ENCODE measurements around the gene MICALL2. TPM values are rescaled to one million over a fixed set of nuclear protein-coding genes. Genes with fewer than 3 reads are reported as not detected.
"Not testable (repeated sequence)": the region's sequence is repeated elsewhere in the genome, so short reads cannot be mapped to it uniquely, and the experiment has no call there.

The MICALL2 gene
- total RNA-seq, 1 donor from 2014 or later = 8.1 TPM

- no peak overlapping the region for H3K4me3 ChIP-seq (ENCODE audit: low read depth, low read length)
- TF ChIP-seq CTCF (conservative IDR thresholded peaks at IDR 0.05; ENCODE audit: low read depth, low read length) = peak; percentile 10
- DNase-seq (ENCODE audit: low read depth) = no peak
Measured at GRCh38 chr7:1448958-1449357, 10.3 kb downstream of the MICALL2 start.

DNA sequence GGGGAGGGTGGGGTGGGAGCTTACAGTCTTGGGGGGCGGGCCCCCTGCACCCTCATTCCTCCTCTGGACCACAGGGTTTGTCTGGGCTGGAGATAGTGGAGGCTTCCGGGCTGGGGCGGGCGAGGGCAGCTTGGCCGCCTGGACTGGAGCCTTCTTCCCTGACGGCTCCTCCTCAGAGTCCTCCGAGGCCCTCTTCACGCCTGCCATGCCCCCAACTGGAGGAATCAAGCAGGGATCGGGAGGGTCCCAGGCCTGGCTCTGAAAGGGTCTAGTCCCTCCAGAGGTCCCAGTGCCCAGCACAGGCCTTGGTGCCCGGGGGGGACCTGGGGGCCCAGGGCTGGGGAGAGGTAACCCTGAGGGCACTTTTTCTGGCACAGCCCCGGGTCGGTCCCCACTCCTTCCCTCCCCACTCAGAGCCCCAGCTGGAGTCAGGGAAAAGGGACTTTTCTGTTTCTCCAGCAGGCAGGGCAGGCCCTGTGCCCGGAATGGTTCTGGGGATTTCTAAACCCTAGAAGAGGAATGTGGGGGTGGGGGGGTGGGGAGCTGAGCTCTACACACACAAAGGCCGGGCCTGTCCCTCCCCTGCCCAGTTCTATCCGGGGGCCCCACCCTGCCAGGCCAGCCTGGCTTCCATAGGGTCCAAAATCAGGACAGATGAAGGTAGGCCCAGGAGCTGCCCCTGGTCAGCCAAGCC, 11.6 kb downstream of the MICALL2 start:
- no peak for TF ChIP-seq CTCF (conservative IDR thresholded peaks at IDR 0.05; ENCODE audit: low read depth, low read length)
- H3K4me3 ChIP-seq (ENCODE audit: low read depth, low read length) = no peak overlapping the region
- no peak for DNase-seq (ENCODE audit: low read depth)

DNA sequence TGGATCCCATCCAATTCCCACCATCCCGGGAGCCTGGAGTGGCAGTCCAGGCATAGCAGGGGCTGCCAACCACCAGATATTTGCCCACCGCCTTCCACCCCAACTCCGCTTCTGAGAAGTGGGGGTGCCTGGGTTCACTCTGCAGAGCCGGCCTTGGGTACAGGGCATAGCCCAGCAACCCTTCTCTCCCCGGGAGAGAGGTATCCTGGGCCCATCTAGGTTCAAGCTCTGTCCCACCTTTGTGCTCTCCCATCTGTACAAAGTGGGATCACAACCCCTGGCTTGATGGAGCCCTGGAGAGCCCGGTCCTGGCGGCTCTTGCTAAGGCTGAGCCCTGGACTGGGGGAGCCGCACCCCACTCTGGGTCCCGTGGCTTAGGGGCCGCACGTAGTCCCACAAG, 12.2 kb downstream of the MICALL2 start:
- no peak overlapping the region for H3K4me3 ChIP-seq (ENCODE audit: low read depth, low read length)
- TF ChIP-seq CTCF (conservative IDR thresholded peaks at IDR 0.05; ENCODE audit: low read depth, low read length) = no peak
- no peak for DNase-seq (ENCODE audit: low read depth)

- H3K4me3 ChIP-seq (ENCODE audit: low read depth, low read length) = no peak overlapping the region
- TF ChIP-seq CTCF (conservative IDR thresholded peaks at IDR 0.05; ENCODE audit: low read depth, low read length) = no peak
- DNase-seq (ENCODE audit: low read depth) = no peak
Measured at GRCh38 chr7:1446620-1447032, 12.6 kb downstream of the MICALL2 start.

DNA sequence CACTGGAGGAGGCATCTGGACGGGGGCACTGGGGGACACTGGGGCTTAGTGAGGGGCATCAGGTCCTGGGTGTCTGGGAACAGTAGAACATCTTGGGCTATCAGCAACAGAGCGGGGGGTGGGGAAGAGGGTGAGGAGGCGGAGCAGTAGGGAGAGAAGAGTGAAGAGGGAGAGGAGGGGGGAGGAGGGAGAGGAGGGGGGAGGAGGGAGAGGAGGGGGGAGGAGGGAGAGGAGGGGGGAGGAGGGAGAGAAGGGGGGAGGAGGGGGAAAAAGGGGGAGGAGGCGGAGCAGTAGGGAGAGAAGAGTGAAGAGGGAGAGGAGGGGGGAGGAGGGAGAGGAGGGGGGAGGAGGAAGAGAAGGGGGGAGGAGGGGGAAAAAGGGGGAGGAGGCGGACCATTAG, 13.2 kb downstream of the MICALL2 start:
- H3K4me3 ChIP-seq (ENCODE audit: low read depth, low read length); DNase-seq (ENCODE audit: low read depth): not testable (repeated sequence)

DNA sequence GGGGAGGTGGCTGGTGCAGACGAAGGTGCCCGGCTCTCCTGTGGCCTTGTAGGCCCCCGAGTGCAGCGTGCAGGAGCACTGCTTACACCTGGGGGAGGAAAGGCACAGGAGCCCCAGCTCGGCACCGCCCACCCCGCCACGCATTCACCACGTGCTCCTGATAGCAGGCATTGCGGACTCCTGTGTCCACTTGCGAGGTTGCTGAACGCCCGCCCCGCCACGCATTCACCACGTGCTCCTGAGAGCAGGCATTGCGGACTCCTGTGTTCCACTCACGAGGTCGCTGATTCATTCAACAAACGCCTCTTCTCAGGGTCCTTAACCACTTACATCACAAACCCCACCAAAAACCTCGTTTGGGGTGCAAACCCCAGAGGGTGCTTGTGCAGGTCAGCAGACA, 13.9 kb downstream of the MICALL2 start:
- DNase-seq (ENCODE audit: low read depth) = no peak
- no peak for TF ChIP-seq CTCF (conservative IDR thresholded peaks at IDR 0.05; ENCODE audit: low read depth, low read length)
- H3K4me3 ChIP-seq (ENCODE audit: low read depth, low read length) = no peak overlapping the region

- DNase-seq (ENCODE audit: low read depth) = no peak
- no peak for TF ChIP-seq CTCF (conservative IDR thresholded peaks at IDR 0.05; ENCODE audit: low read depth, low read length)
- H3K4me3 ChIP-seq (ENCODE audit: low read depth, low read length) = no peak overlapping the region
Measured at GRCh38 chr7:1444925-1445322, 14.3 kb downstream of the MICALL2 start.
